H9 (cell line): ENCODE data around the gene WWC1. TPM values are rescaled to one million over a fixed set of nuclear protein-coding genes. Genes with fewer than 3 reads are reported as not detected.

ENCODE experiments used
- DNase-seq: peaks from one replicate; pipeline ENCODE4 v3.0.0-alpha.2; 2017
- H2AFZ ChIP-seq: one replicate; pipeline ENCODE4 v1.6.1; 2013; ENCODE audit warnings: mild to moderate bottlenecking, low read length, control low read depth, moderate library complexity
- H2AK5ac ChIP-seq: 2 replicates; pipeline ENCODE4 v1.6.1; 2013; ENCODE audit warnings: low read length, control low read depth, mixed read lengths; ENCODE audit not compliant: insufficient read length
- H2BK120ac ChIP-seq: one replicate; pipeline ENCODE4 v1.6.1; 2013; ENCODE audit warnings: low read depth, mild to moderate bottlenecking, low read length, control low read depth, inconsistent platforms; ENCODE audit not compliant: poor library complexity, severe bottlenecking
- H2BK12ac ChIP-seq: 2 replicates; pipeline ENCODE4 v1.6.1; 2013; ENCODE audit warnings: low read length, control low read depth, mixed read lengths, low read depth; ENCODE audit not compliant: insufficient read length
- H2BK15ac ChIP-seq: 2 replicates; pipeline ENCODE4 v1.6.1; 2013; ENCODE audit warnings: low read depth, low read length, control low read depth
- H2BK20ac ChIP-seq: one replicate; pipeline ENCODE4 v1.6.1; 2013; ENCODE audit warnings: low read depth, mild to moderate bottlenecking, low read length, control low read depth, inconsistent platforms; ENCODE audit not compliant: poor library complexity, severe bottlenecking
- H2BK5ac ChIP-seq: 2 replicates; pipeline ENCODE4 v1.6.1; 2013; ENCODE audit warnings: low read length, control low read depth, mixed read lengths; ENCODE audit not compliant: insufficient read length
- H3K14ac ChIP-seq: 2 replicates; pipeline ENCODE4 v1.6.1; 2013; ENCODE audit warnings: low read length, control low read depth; ENCODE audit not compliant: insufficient read depth
- H3K18ac ChIP-seq: 2 replicates; pipeline ENCODE4 v1.6.1; 2013; ENCODE audit warnings: low read depth, mild to moderate bottlenecking, mixed read lengths, low read length, control low read depth; ENCODE audit not compliant: insufficient read length
- H3K23ac ChIP-seq: 2 replicates; pipeline ENCODE4 v1.6.1; 2013; ENCODE audit warnings: low read length, control low read depth, mixed read lengths, low read depth; ENCODE audit not compliant: insufficient read length
- H3K23me2 ChIP-seq: 2 replicates; pipeline ENCODE4 v1.6.1; 2013; ENCODE audit warnings: low read depth, mild to moderate bottlenecking, mixed read lengths, low read length, control low read depth; ENCODE audit not compliant: insufficient read length, poor library complexity, severe bottlenecking
- H3K27ac ChIP-seq: 2 replicates; pipeline ENCODE4 v1.5.1; 2013; ENCODE audit warnings: low read length, control low read depth, mixed read lengths, low read depth; ENCODE audit not compliant: insufficient read length
- H3K27me3 ChIP-seq: 2 replicates; pipeline ENCODE4 v1.6.1; 2013; ENCODE audit warnings: low read length, control low read depth, inconsistent platforms; ENCODE audit not compliant: insufficient read depth
- H3K4ac ChIP-seq: 2 replicates; pipeline ENCODE4 v1.6.1; 2013; ENCODE audit warnings: low read depth, mild to moderate bottlenecking, control low read depth, inconsistent platforms, low read length, moderate library complexity
- H3K4me1 ChIP-seq: 2 replicates; pipeline ENCODE4 v1.6.1; 2013; ENCODE audit warnings: low read length, control low read depth, inconsistent platforms; ENCODE audit not compliant: insufficient read depth
- H3K4me2 ChIP-seq: 2 replicates; pipeline ENCODE4 v1.6.1; 2013; ENCODE audit warnings: low read length, control low read depth, mixed read lengths; ENCODE audit not compliant: insufficient read length, insufficient read depth
- H3K56ac ChIP-seq: 2 replicates; pipeline ENCODE4 v1.6.1; 2013; ENCODE audit warnings: low read depth, mild to moderate bottlenecking, mixed read lengths, low read length, control low read depth; ENCODE audit not compliant: insufficient read length
- H3K79me1 ChIP-seq: 2 replicates; pipeline ENCODE4 v1.6.1; 2013; ENCODE audit warnings: low read depth, mild to moderate bottlenecking, moderate library complexity, low read length, control low read depth, inconsistent platforms; ENCODE audit not compliant: insufficient read depth, poor library complexity, severe bottlenecking
- H3K79me2 ChIP-seq: 2 replicates; pipeline ENCODE4 v1.6.1; 2013; ENCODE audit warnings: low read length, control low read depth, inconsistent platforms; ENCODE audit not compliant: insufficient read depth
- H3K9ac ChIP-seq: 2 replicates; pipeline ENCODE4 v1.6.1; 2013; ENCODE audit warnings: low read length, control low read depth, mixed read lengths; ENCODE audit not compliant: insufficient read length; ENCODE audit errors: extremely low read depth
- H3K9me3 ChIP-seq: one replicate; pipeline ENCODE4 v1.6.1; 2013; ENCODE audit warnings: low read depth, low read length, inconsistent platforms; ENCODE audit not compliant: control insufficient read depth
- H3T11ph ChIP-seq: one replicate; pipeline ENCODE4 v1.6.1; 2013; ENCODE audit warnings: mild to moderate bottlenecking, low read length, control low read depth, inconsistent platforms
- H4K20me1 ChIP-seq: one replicate; pipeline ENCODE4 v1.6.1; 2013; ENCODE audit not compliant: control insufficient read depth, insufficient read length, insufficient read depth
- H4K5ac ChIP-seq: 2 replicates; pipeline ENCODE4 v1.6.1; 2013; ENCODE audit warnings: low read depth, mild to moderate bottlenecking, mixed read lengths, low read length, control low read depth; ENCODE audit not compliant: insufficient read length
- H4K8ac ChIP-seq: replicated peaks from 2 replicates; pipeline ENCODE4 v1.6.1; 2013; ENCODE audit warnings: low read length, control low read depth, mixed read lengths, low read depth; ENCODE audit not compliant: insufficient read length
- H4K91ac ChIP-seq: 2 replicates; pipeline ENCODE4 v1.6.1; 2013; ENCODE audit warnings: low read depth, mild to moderate bottlenecking, moderate library complexity, mixed read lengths, low read length, control low read depth; ENCODE audit not compliant: insufficient read length
- H3K27ac Mint-ChIP-seq, 3 experiments: 2 replicates in 2 of 3; 3 replicates in 1 of 3; pipeline ENCODE4 v1.8.0; 2020 to 2021; ENCODE audit warnings: mixed read lengths in 3 of 3, mild to moderate bottlenecking in 1 of 3, moderate library complexity in 1 of 3
- H3K27me3 Mint-ChIP-seq: 2 replicates; pipeline ENCODE4 v1.8.0; 2021; ENCODE audit warnings: low read depth, mild to moderate bottlenecking, moderate library complexity, mixed read lengths
- H3K36me3 Mint-ChIP-seq, 3 experiments: 2 replicates in 2 of 3; 3 replicates in 1 of 3; pipeline ENCODE4 v1.8.0; 2020 to 2021; ENCODE audit warnings: low read depth in 3 of 3, mixed read lengths in 3 of 3; ENCODE audit not compliant: insufficient read depth in 1 of 3
- H3K4me1 Mint-ChIP-seq, 2 experiments: 2 replicates each; pipeline ENCODE4 v1.8.0; 2020; ENCODE audit warnings: mixed read lengths in 2 of 2
- H3K4me3 Mint-ChIP-seq, 2 experiments: 2 replicates in 1 of 2; 3 replicates in 1 of 2; pipeline ENCODE4 v1.8.0; 2020 to 2021; ENCODE audit warnings: mild to moderate bottlenecking in 2 of 2, mixed read lengths in 2 of 2, moderate library complexity in 1 of 2
- H3K9me3 Mint-ChIP-seq, 2 experiments: 2 replicates in 1 of 2; 3 replicates in 1 of 2; pipeline ENCODE4 v1.8.0; 2020; ENCODE audit warnings: mild to moderate bottlenecking in 2 of 2, mixed read lengths in 2 of 2, moderate library complexity in 1 of 2
- CTCF ChIP-seq: fragments of 200-600 bp; sonication (generic); conservative IDR thresholded peaks from 3 replicates; pipeline ENCODE4 v1.8.0; 2021; ENCODE audit warnings: antibody characterized with exemption, mild to moderate bottlenecking
- whole genome bisulfite sequencing: extraction: QIAGEN DNeasy Blood & Tissue Kit; methylation state at CpG from one replicate; pipeline ENCODE4 v1.1.7; 2013; ENCODE audit warnings: missing lambda C conversion rate, low lambda C conversion rate, mixed read lengths; ENCODE audit not compliant: insufficient read length; ENCODE audit errors: extremely low coverage; 5-methylcytosine and 5-hydroxymethylcytosine counted together
- total RNA-seq: library from RNA; stranded (reverse); gene quantifications from 2 replicates; pipeline ENCODE4 v1.2.1, GENCODE V29; 2021

Gene WWC1
- total RNA-seq, 1 experiment from 2014 or later, result 28.2 TPM

- Histone ChIP-seq H3K79me2 (no peaks in the 10 kb centered on the region), H2BK120ac (no peak overlapping the region), H2AFZ (no peak overlapping the region), H4K5ac (no peak overlapping the region), H3K4me1 (no peaks in the 10 kb centered on the region), H3K18ac (no peak overlapping the region), H2BK12ac (no peak overlapping the region), H3K27me3 (no peaks in the 10 kb centered on the region), H3T11ph (no peak overlapping the region), H2AK5ac (no peak overlapping the region), H3K27ac (no peak overlapping the region), H3K79me1 (no peaks in the 10 kb centered on the region), H3K4ac (no peak overlapping the region), H3K9ac (no peak overlapping the region), H2BK20ac (no peak overlapping the region), H4K8ac (no peak overlapping the region), H4K20me1 (no peaks in the 10 kb centered on the region), H3K23me2 (no peaks in the 10 kb centered on the region), H4K91ac (no peak overlapping the region), H3K23ac (no peak overlapping the region), H2BK15ac (no peak overlapping the region), H3K14ac (no peak overlapping the region), H3K9me3 (no peaks in the 10 kb centered on the region), H3K56ac (no peak overlapping the region), H2BK5ac (no peak overlapping the region), H3K4me2 (no peak overlapping the region)
- H3K36me3 Mint-ChIP-seq, result peaks cover 34 to 71% (median 61%) of the 10 kb centered on the region in 3 experiments
- no peak for TF ChIP-seq CTCF
- WGBS, result no CpG with 5 or more reads among the region's 4 CpGs
- H3K9me3 Mint-ChIP-seq, result no peaks in the 10 kb centered on the region
- no peak for DNase-seq
- H3K4me3 Mint-ChIP-seq, result no peak overlapping the region
- peaks cover 13% of the 10 kb centered on the region in 2 experiments for H3K4me1 Mint-ChIP-seq
- H3K27ac Mint-ChIP-seq, result no peak overlapping the region; a peak in 1 of 7 replicates
- H3K27me3 Mint-ChIP-seq, result no peaks in the 10 kb centered on the region
These were observed 141.5 kb downstream of the WWC1 start for GRCh38 chr5:168432903-168433302.
